ENCODE measurements around the gene AFAP1L2. TPM values are rescaled to one million over a fixed set of nuclear protein-coding genes. Genes with fewer than 3 reads are reported as not detected.

Gene AFAP1L2
- total RNA-seq, 1 donor from 2014 or later: 29.5 TPM

- no peak overlapping the region for H3K27ac ChIP-seq
- no peaks in the 10 kb centered on the region for H3K36me3 ChIP-seq
- no peak overlapping the region for H3K4me3 ChIP-seq
- no peaks in the 10 kb centered on the region for H3K27me3 ChIP-seq
- H3K9me3 ChIP-seq: no peaks in the 10 kb centered on the region
- intact Hi-C loops (cut with DNase I): no loop called here
- no peak for TF ChIP-seq POLR2A (IDR thresholded peaks at IDR 0.05)
- H3K4me1 ChIP-seq: peaks cover 20% of the 10 kb centered on the region
- DNase-seq (ENCODE audit: extremely low spot score in 2 of 2): no peak
Observed at GRCh38 chr10:114271075-114271778, 133.1 kb downstream of the AFAP1L2 start.

DNA sequence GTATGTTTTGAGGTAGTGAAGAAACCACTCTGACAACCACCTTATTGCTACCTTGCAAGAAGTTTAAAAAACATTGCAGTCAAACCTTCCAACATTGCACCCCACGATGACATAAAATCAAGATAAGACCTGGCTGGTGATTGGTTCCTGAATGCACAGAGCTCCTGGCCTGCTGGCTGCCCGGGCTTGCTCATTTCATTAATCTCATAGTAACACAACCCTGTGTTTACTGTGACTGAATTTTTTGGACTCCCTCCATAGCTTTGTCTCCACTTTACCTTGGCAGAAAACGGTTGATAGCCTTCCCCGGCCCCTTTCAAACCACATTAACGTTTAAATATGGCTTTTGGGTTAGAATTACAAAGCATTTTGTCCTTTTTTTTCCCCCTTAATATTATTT, 137.8 kb downstream of the AFAP1L2 start:
- intact Hi-C loops (cut with DNase I): no loop called here
- no peak for DNase-seq (ENCODE audit: extremely low spot score in 2 of 2)
- H3K27ac ChIP-seq: no peak overlapping the region

GRCh38 chr10:114265392-114266053, 138.8 kb downstream of the AFAP1L2 start:
- TF ChIP-seq POLR2AphosphoS5 (IDR thresholded peaks at IDR 0.05; ENCODE audit: insufficient read depth in 1 of 2, low read depth in 1 of 2): no peak
- no peak for TF ChIP-seq POLR2A (IDR thresholded peaks at IDR 0.05)
- TF ChIP-seq, protein P1, sequence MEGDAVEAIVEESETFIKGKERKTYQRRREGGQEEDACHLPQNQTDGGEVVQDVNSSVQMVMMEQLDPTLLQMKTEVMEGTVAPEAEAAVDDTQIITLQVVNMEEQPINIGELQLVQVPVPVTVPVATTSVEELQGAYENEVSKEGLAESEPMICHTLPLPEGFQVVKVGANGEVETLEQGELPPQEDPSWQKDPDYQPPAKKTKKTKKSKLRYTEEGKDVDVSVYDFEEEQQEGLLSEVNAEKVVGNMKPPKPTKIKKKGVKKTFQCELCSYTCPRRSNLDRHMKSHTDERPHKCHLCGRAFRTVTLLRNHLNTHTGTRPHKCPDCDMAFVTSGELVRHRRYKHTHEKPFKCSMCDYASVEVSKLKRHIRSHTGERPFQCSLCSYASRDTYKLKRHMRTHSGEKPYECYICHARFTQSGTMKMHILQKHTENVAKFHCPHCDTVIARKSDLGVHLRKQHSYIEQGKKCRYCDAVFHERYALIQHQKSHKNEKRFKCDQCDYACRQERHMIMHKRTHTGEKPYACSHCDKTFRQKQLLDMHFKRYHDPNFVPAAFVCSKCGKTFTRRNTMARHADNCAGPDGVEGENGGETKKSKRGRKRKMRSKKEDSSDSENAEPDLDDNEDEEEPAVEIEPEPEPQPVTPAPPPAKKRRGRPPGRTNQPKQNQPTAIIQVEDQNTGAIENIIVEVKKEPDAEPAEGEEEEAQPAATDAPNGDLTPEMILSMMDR (IDR thresholded peaks at IDR 0.05): no peak
- DNase-seq (ENCODE audit: extremely low spot score in 2 of 2): no peak

More for the DNA sequence above, 137.8 kb downstream of the AFAP1L2 start:
- Histone ChIP-seq H3K27me3 (no peaks in the 10 kb centered on the region), H3K4me3 (no peak overlapping the region), H3K36me3 (no peaks in the 10 kb centered on the region), H3K4me1 (peaks cover 17% of the 10 kb centered on the region), H3K9me3 (no peaks in the 10 kb centered on the region)
- TF ChIP-seq POLR2A (IDR thresholded peaks at IDR 0.05) (no peak), POLR2AphosphoS5 (IDR thresholded peaks at IDR 0.05; ENCODE audit: insufficient read depth in 1 of 2, low read depth in 1 of 2) (peak in 1 of 2 donors; percentile 26)
- TF ChIP-seq, protein P1 (IDR thresholded peaks at IDR 0.05): no peak

DNA sequence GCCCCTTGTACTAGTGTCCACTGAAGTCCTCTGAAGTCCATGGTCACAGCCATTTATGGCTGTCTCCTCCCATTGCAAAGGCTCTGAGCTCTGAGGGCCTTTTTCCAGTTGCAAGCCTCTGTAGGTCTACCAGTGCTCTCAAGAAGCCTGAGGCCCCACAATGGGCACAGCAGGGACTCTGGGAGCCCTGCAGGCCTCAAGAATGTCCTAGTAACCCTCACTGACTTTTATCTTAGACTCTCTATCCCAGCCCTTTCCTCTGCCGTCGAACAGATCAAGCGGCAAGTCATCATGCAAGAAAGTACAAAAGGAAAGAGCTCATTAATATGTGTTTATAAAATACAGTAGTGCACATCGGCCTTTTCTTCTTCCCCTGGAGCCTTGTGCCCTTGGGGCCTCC, 141.8 kb downstream of the AFAP1L2 start:
- intact Hi-C loops (cut with DNase I): no loop called here
- Histone ChIP-seq H3K27ac (no peak overlapping the region), H3K4me3 (no peak overlapping the region), H3K36me3 (no peaks in the 10 kb centered on the region), H3K4me1 (peaks cover 18% of the 10 kb centered on the region), H3K9me3 (no peaks in the 10 kb centered on the region), H3K27me3 (no peaks in the 10 kb centered on the region)
- TF ChIP-seq POLR2AphosphoS5 (IDR thresholded peaks at IDR 0.05; ENCODE audit: insufficient read depth in 1 of 2, low read depth in 1 of 2) (no peak), POLR2A (IDR thresholded peaks at IDR 0.05) (no peak)
- TF ChIP-seq, protein P1 (IDR thresholded peaks at IDR 0.05): no peak
- DNase-seq (ENCODE audit: extremely low spot score in 2 of 2): no peak

More at GRCh38 chr10:114265392-114266053, 138.8 kb downstream of the AFAP1L2 start:
- peaks cover 11% of the 10 kb centered on the region for H3K4me1 ChIP-seq
- H3K27me3 ChIP-seq: no peaks in the 10 kb centered on the region
- intact Hi-C loops (cut with DNase I): no loop called here
- no peak overlapping the region for H3K27ac ChIP-seq
- H3K4me3 ChIP-seq: no peak overlapping the region
- no peaks in the 10 kb centered on the region for H3K9me3 ChIP-seq
- H3K36me3 ChIP-seq: no peaks in the 10 kb centered on the region

GRCh38 chr10:114261076-114261475, 143.2 kb downstream of the AFAP1L2 start:
- Histone ChIP-seq H3K9me3 (no peaks in the 10 kb centered on the region), H3K4me1 (peaks cover 18% of the 10 kb centered on the region), H3K27ac (no peak overlapping the region), H3K27me3 (no peaks in the 10 kb centered on the region), H3K36me3 (no peaks in the 10 kb centered on the region), H3K4me3 (no peak overlapping the region)
- DNase-seq (ENCODE audit: extremely low spot score in 2 of 2): no peak
- intact Hi-C loops (cut with DNase I): no loop called here
- TF ChIP-seq POLR2A (IDR thresholded peaks at IDR 0.05) (no peak), POLR2AphosphoS5 (IDR thresholded peaks at IDR 0.05; ENCODE audit: insufficient read depth in 1 of 2, low read depth in 1 of 2) (no peak)
- TF ChIP-seq, protein P1 (IDR thresholded peaks at IDR 0.05): no peak

Data from vagina (tissue), 2 donors.